ENCODE results near the gene SNX33.
"Not testable (repeated sequence)": the region's sequence is repeated elsewhere in the genome, so short reads cannot be mapped to it uniquely, and the experiment has no call there.

SNX33 gene

DNA sequence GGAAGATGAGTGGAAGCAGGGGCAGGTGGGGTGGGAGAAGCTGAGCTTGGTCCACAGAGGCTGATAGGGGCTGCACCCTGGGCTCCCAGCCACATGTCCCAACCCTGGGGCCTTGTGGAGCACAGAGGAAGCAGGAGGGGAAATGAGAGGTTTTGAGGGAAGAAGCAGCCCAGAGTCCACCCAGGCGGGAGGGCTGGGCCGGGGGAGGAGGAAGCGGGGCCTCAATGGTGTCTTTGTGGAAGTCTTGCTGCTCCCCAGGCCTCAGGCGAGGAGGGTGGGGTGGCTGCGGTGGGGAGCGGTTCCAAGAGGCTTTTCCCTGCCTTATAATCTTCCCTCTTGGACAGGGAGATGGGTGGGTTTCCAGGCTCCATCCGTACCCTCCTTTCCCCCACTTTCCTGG lies 51.8 kb downstream of the SNX33 start:
- in situ Hi-C loops (cut with MboI; ENCODE audit: low sequenced_read_pairs) = not testable (repeated sequence)

DNA sequence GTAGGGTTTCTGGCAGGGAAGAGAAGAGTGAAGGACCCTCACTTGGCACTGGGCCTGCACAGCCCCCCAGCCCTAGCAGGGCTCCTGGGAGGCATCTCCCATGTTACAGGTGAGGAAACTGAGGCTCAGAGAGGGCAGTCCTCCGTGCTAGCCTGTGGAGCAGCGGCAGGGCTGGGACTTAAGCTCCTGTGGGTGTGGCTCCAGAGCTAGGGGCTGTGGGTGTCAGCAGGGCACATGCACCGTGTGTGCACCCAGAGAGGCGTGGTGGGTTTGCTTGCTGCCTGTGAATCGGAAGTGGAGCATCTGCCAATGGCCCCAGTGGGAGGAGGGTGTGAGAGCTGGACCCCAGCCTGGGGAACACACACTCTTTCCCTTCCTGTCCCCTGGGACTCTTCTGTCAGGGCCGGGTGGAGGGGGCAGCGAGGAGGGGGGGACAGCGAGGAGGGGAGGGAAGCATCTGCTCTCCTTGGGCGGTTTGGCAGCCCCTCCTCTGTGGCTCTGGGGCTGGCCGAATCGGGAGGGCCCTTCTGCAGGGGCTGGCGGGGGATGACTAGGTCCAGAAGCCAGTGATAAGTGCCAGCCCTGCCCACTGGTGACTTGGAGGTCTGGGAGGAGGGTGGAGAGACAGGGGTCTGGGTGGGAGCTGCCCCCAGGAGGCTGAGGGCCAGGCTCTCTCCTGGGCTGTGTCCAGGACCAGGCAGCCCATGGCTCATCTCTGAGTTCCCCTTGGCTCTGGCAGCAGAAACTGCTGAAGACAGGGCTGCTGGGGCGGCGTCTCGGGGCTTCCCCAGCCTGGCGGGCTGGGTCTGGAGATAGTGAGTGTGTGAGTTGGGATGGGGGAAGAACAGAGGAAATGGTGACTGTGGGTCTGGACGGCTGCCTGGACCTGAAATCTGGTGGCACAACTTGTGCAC lies 52.5 kb downstream of the SNX33 start:
- in situ Hi-C loops (cut with MboI; ENCODE audit: low sequenced_read_pairs) = not testable (repeated sequence)

DNA sequence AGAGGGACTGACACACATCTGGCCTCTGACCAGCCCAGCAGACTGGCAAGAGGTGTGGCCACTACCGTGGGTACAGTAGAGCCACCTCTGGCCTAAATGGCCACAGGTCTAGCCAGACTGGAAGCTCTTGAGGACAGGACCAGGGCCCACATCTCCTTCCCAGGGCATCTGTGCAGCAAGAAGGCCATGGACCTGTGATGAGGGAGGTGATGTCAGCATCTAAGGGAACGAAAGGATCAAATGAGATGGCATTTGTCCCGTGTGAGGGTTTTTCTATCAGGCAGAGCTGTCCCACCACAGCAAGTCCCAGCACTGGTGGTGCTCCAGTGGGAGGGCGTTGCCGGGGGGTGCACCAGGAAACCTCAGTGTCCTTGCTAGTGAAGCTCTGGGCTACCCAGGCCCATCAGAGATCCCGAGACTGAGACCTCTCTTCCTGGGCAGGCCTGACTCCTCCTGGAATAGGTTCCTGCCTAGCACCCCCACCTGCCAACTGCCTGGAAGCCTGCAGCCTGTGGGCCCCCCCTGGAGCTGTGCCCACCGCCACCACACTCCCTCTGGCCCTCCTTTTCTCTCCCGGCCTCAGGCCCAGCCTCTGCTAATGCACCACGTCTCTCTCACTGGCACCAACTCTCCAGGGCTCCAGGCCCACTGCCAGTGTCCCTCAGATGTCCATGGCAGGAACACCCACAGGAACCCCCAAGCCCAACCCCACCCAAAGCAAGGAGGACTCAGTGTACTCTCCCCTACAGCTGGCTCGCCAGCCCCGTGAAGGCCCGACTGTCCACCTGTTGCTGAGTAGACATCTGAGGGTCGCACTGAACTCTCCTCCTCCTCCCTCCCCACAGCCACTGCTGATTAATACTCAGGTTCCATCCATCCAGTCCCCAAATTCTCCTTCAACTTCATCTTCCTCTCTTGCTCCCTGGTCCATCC lies 53.6 kb downstream of the SNX33 start:
- in situ Hi-C loops (cut with MboI; ENCODE audit: low sequenced_read_pairs) = not testable (repeated sequence)

DNA sequence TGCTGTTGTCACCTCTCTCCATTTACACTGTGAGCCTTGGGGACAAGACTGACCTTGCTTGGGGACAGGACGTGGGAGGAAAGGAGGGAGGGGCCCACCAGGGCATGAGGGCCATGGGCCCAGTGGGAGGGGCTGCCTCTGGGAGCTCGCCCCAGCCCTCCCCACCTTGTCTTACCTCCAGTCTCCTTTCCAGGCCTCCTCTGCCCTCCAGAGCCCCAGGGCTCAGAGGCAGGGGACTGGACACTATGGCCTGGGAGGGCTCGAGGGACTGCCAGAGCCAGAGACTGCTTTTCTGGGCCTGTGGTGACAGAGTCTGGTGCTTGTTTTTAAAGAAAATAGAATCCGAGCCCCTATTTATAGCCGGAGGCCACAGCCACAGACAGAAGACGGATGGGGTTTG lies 54.7 kb downstream of the SNX33 start:
- in situ Hi-C loops (cut with MboI; ENCODE audit: low sequenced_read_pairs) = no loop called here

DNA sequence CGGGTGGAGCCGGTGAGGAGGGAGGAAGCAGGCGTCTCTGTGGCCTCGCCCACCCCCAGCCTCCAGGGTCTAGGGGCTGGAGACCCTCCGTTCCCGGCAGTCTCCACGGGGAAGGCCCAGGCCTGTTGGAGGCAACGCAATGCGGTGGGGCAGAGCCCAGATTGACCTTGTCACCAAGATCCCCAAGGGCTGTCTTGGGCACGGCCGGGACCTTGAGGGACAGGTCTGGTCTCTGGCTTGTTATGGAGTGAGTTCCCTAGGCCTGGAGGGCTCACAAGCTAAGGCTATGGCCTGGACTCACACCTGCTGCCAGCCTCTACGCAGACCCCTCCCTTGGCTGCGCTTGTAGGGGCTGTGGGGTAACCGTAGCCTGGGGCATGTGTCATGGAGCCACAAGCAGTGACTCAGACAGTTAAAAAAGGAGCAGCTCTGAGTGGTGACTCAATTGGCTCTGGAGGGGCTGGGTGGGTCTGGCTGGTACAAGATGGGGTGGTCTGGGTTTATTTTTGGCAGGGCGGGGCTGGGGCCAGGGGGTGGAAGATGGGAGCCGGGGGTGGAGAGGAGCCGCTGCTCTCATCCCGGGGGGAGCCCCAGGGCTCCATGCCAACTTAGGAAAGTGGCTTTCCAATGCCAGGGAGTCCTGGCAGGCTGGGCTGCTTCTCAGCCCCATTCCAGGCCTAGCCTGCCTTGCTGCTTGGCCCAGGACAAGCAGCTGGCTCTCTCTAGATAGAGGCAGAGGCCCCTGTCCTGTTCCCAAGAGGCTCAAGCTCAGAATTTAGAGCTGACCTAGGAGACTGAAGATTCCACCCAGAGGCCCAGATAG lies 55.9 kb downstream of the SNX33 start:
- in situ Hi-C loops (cut with MboI; ENCODE audit: low sequenced_read_pairs) = not testable (repeated sequence)

DNA sequence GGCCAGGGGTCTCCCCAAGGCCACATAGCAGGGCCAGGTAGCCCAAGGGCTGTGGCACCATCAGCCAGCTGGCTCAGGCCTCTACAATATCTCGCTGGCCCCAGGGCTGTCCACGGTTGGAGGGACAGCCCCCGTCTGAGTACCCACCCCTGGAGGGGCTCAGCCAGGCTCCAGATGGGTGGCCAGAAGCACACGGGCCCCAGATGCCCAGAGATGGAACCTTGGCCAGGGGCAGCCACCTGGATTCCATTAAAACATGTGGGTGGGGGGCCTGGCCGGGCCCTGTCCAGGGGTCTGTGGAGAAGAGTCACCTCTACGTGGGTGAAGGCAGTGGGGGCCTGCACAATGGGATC lies 56.5 kb downstream of the SNX33 start:
- in situ Hi-C loops (cut with MboI; ENCODE audit: low sequenced_read_pairs) = no loop called here

DNA sequence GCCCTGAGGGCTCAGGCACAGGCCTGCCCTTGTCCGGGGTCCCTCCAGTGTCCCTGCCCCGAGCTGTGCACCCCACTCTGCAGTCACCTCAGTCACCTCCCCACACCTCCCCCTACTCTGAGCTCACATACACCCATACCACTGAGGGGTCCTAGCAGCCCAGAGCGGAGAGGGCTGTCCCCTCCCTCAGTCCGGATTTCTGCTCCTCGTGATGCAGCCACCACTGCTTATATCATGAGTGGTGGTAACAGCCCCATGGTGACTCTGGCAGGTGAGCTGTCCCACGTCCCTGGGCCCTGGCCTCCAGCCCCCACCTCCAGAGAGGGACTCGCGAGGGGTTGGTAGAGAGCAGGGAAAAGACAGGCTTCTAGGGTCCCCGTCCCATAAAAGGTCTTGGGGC lies 56.9 kb downstream of the SNX33 start:
- in situ Hi-C loops (cut with MboI; ENCODE audit: low sequenced_read_pairs) = no loop called here

DNA sequence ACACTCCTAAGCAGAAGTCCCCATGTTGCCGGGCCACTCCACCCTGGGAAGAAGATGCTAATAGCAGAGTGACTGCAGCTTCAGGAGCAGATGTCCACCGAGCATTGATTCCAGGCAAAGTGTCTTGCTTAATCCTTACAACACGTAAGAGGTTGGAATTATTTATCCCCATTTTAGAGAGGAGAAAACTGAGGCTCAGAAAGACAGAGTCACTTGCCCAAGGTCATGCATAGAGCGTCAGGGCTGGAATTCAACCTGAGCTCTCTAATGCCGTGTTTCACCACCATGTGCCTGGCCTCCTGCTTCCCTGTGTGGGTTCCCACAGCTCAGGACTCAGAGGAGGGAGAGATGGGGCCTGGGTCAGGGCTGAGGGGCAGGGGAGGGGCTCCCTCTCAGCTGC lies 57.7 kb downstream of the SNX33 start:
- in situ Hi-C loops (cut with MboI; ENCODE audit: low sequenced_read_pairs) = not testable (repeated sequence)

DNA sequence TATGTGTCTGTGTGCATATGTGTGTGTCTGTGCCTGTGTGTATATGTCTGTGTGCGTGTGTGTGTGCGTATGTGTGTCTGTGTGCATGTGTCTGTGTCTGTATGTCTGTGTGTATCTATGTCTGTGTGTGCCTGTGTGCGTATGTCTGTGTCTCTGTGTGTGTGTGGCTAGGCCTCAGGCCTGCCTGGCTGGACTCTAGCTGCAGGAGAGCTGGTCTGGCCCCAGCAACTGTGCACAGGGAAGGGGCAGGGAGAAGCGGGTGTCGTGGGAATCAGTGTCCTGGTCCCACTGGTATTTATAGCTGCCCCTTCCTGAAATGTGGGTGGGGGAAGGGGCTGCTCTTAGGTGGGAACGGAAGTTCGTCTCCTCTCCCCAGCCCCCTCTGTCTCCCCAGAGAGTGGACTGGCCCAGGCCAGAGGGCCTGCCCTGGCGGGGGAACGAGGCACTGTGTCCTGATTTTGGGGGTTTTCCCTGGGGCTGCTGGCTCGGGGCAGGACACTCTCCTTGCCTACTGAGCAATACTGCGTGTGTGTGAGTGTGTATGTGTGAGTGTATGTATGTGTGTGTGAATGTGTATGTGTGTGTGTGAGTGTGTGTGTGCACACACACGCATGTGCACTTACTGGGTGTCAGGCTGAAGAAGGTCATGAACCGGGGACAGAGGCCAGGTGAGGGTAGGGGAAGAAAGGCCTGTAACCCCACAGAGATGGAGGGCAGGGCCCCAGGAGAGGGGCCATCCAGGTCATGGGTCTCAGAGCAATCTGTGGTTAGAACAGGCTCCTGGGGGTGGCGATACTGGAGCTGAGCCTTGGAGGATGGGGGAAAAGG lies 58.4 kb downstream of the SNX33 start:
- in situ Hi-C loops (cut with MboI; ENCODE audit: low sequenced_read_pairs) = no loop called here

DNA sequence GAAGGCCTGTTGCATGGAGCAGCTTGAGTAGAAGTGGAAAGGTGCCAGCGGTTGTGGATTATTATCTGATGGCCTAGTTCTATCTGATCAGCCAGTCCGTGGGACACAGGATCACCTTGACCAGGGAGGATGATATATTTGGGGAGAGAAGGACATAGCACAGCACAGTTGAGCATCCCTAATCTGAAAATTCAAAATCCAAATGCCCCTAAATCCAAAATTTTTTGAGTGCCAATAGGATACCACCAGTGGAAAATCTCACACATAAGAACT lies 58.9 kb downstream of the SNX33 start:
- in situ Hi-C loops (cut with MboI; ENCODE audit: low sequenced_read_pairs) = no loop called here

DNA sequence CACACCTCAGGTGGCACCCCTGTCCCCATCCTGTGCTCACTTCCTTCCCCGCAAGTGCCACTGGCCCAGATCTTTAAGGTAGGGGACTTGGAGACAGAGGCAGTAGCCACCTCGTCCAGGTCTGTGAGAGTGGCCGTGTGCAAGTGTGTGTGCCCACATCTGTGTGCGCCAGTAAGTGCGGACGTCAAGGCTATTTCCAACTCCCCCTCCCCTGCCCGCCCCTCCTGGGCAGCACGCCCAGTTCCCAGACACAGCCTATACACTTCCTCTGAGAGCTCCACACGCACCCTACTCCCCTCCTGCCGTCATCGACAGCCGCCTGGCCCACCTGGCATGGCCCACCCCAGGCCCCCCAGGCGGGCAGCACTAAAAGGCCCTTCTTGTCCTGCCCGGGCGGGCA lies 61.7 kb downstream of the SNX33 start:
- in situ Hi-C loops (cut with MboI; ENCODE audit: low sequenced_read_pairs) = not testable (repeated sequence)

DNA sequence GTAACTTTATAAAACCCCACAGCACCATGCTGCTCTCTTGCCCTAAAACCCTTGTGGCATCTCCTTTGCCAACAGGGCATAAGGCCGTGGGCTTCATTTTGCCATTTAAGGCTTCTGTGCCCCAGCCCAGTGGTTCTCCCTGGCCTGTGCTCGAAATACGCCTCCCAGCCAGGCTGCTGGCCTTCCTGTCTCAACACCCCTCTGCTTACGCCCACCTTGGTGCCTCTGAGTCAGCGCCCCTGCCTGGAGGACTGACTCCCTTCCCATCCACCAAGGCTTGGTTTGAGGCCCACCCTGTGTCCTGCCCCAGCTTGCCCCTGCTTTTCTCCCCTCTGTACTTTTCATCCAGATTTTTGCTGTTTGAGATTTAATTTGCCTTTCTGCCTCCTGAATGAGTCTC lies 63.2 kb downstream of the SNX33 start:
- in situ Hi-C loops (cut with MboI; ENCODE audit: low sequenced_read_pairs) = not testable (repeated sequence)

DNA sequence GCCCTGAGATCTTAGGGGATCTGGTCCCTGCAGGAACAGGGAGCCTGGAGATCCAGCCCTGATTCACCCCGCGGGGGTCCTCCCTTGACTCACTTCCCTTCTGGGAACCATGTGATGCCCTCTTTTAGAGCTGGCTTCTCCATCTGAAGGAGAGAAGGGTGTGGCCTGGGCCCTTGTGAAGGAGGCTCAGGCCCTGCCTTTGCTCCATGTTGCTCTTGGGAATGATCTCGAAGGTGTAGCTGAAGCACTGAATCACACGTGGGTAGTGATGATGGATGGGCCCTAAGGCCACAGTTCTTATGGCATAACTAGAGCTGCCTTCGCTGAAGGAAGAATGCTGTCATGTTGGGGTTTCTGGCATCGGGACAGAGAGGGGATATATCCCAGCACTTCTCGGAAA lies 63.8 kb downstream of the SNX33 start:
- in situ Hi-C loops (cut with MboI; ENCODE audit: low sequenced_read_pairs) = not testable (repeated sequence)
